ENCODE results near the gene BDKRB2.

Gene BDKRB2

GRCh38 chr14:96238676-96239265 is 34.1 kb downstream of the BDKRB2 start:
- Histone ChIP-seq H3K4me2 (ENCODE audit: low read length) (no peak overlapping the region), H3K27ac (ENCODE audit: low read depth, low read length, poor library complexity, severe bottlenecking) (no peak overlapping the region), H3K27me3 (ENCODE audit: insufficient read depth, low read length) (peaks cover 7% of the 10 kb centered on the region; the same call in 1 of the 2 replicates), H2AFZ (ENCODE audit: low read length) (no peak overlapping the region), H3K9ac (ENCODE audit: low read length) (no peak overlapping the region), H4K20me1 (ENCODE audit: insufficient read depth, low read length) (no peaks in the 10 kb centered on the region), H3K36me3 (ENCODE audit: insufficient read depth, low read length) (no peaks in the 10 kb centered on the region), H3F3A (ENCODE audit: insufficient read depth, low read length) (no peaks in the 10 kb centered on the region), H3K9me3 (ENCODE audit: low read length) (no peaks in the 10 kb centered on the region), H3K9me2 (ENCODE audit: low read depth, low read length) (no peaks in the 10 kb centered on the region), H3K4me3 (ENCODE audit: low read depth, low read length, poor library complexity, severe bottlenecking) (no peak overlapping the region), H3K79me2 (ENCODE audit: insufficient read depth, low read length) (no peaks in the 10 kb centered on the region), H3K4me1 (ENCODE audit: insufficient read depth, low read length, severe bottlenecking) (no peaks in the 10 kb centered on the region)
- TF ChIP-seq EZH2 (IDR thresholded peaks at IDR 0.05; ENCODE audit: borderline replicate concordance, low read length) (no peak), CTCF (IDR thresholded peaks at IDR 0.05; ENCODE audit: low read length) (no peak)

GRCh38 chr14:96239711-96240141 is 35.1 kb downstream of the BDKRB2 start:
- no peak overlapping the region for H2AFZ ChIP-seq (ENCODE audit: low read length)
- H3K79me2 ChIP-seq (ENCODE audit: insufficient read depth, low read length): no peaks in the 10 kb centered on the region
- H3K4me3 ChIP-seq (ENCODE audit: low read depth, low read length, poor library complexity, severe bottlenecking): no peak overlapping the region
- H3K4me1 ChIP-seq (ENCODE audit: insufficient read depth, low read length, severe bottlenecking): no peaks in the 10 kb centered on the region
- H3K36me3 ChIP-seq (ENCODE audit: insufficient read depth, low read length): no peaks in the 10 kb centered on the region
- no peaks in the 10 kb centered on the region for H3K9me3 ChIP-seq (ENCODE audit: low read length)
- no peak for TF ChIP-seq EZH2 (IDR thresholded peaks at IDR 0.05; ENCODE audit: borderline replicate concordance, low read length)
- TF ChIP-seq CTCF (IDR thresholded peaks at IDR 0.05; ENCODE audit: low read length): no peak
- H3K27ac ChIP-seq (ENCODE audit: low read depth, low read length, poor library complexity, severe bottlenecking): no peak overlapping the region
- no peaks in the 10 kb centered on the region for H3F3A ChIP-seq (ENCODE audit: insufficient read depth, low read length)
- H3K27me3 ChIP-seq (ENCODE audit: insufficient read depth, low read length): peaks cover 7% of the 10 kb centered on the region; the same call in 1 of the 2 replicates
- H3K9ac ChIP-seq (ENCODE audit: low read length): no peak overlapping the region
- no peaks in the 10 kb centered on the region for H4K20me1 ChIP-seq (ENCODE audit: insufficient read depth, low read length)
- H3K9me2 ChIP-seq (ENCODE audit: low read depth, low read length): no peaks in the 10 kb centered on the region
- H3K4me2 ChIP-seq (ENCODE audit: low read length): no peak overlapping the region

- no peak overlapping the region for H2AFZ ChIP-seq (ENCODE audit: low read length)
- H3K9me3 ChIP-seq (ENCODE audit: low read length): no peaks in the 10 kb centered on the region
- no peaks in the 10 kb centered on the region for H3F3A ChIP-seq (ENCODE audit: insufficient read depth, low read length)
- H3K4me3 ChIP-seq (ENCODE audit: low read depth, low read length, poor library complexity, severe bottlenecking): no peak overlapping the region
- no peaks in the 10 kb centered on the region for H3K4me1 ChIP-seq (ENCODE audit: insufficient read depth, low read length, severe bottlenecking)
- no peak for TF ChIP-seq CTCF (IDR thresholded peaks at IDR 0.05; ENCODE audit: low read length)
- no peaks in the 10 kb centered on the region for H3K36me3 ChIP-seq (ENCODE audit: insufficient read depth, low read length)
- H3K4me2 ChIP-seq (ENCODE audit: low read length): no peak overlapping the region
- no peak overlapping the region for H3K9ac ChIP-seq (ENCODE audit: low read length)
- no peaks in the 10 kb centered on the region for H3K9me2 ChIP-seq (ENCODE audit: low read depth, low read length)
- peaks cover 7% of the 10 kb centered on the region; the same call in 1 of the 2 replicates for H3K27me3 ChIP-seq (ENCODE audit: insufficient read depth, low read length)
- no peaks in the 10 kb centered on the region for H4K20me1 ChIP-seq (ENCODE audit: insufficient read depth, low read length)
- no peak overlapping the region for H3K27ac ChIP-seq (ENCODE audit: low read depth, low read length, poor library complexity, severe bottlenecking)
- no peaks in the 10 kb centered on the region for H3K79me2 ChIP-seq (ENCODE audit: insufficient read depth, low read length)
These were observed 36.0 kb downstream of the BDKRB2 start for GRCh38 chr14:96240641-96241040.

Measured in OCI-LY1 (cell line).